HepG2 (cell line): ENCODE measurements around the gene RHOT2. TPM values are rescaled to one million over a fixed set of nuclear protein-coding genes. Genes with fewer than 3 reads are reported as not detected.

Source experiments
- CAMTA2 ChIP-seq: sonication (generic); formaldehyde crosslinking; IDR thresholded peaks from 2 replicates; pipeline ENCODE4 v1.4.0; 2020; ENCODE audit warnings: mild to moderate bottlenecking, missing genetic modification reagents, borderline replicate concordance
- JARID2 ChIP-seq: sonication (generic); formaldehyde crosslinking; IDR thresholded peaks from 2 replicates; pipeline ENCODE4 v1.8.1; 2023; ENCODE audit warnings: missing genetic modification reagents, inconsistent platforms; ENCODE audit not compliant: insufficient replicate concordance
- KLF12 ChIP-seq: sonication (generic); formaldehyde crosslinking; IDR thresholded peaks from 2 replicates; pipeline ENCODE4 v1.4.0; 2020; ENCODE audit warnings: missing genetic modification reagents, borderline replicate concordance
- MXI1 ChIP-seq: IDR thresholded peaks from 3 replicates; pipeline ENCODE4 v1.6.1; 2012; ENCODE audit warnings: low read depth, low read length, inconsistent platforms, borderline replicate concordance
- RCOR2 ChIP-seq: IDR thresholded peaks from 2 replicates; pipeline ENCODE4 v1.6.1; 2016; ENCODE audit warnings: missing biosample characterization, missing genetic modification reagents
- RXRA ChIP-seq: sonication (generic); formaldehyde crosslinking; IDR thresholded peaks from 2 replicates; pipeline ENCODE4 v1.5.1; 2020; ENCODE audit warnings: missing genetic modification reagents
- ZNF543 ChIP-seq: sonication (generic); formaldehyde crosslinking; IDR thresholded peaks from 2 replicates; pipeline ENCODE4 v1.4.0; 2020; ENCODE audit warnings: mild to moderate bottlenecking, missing genetic modification reagents
- ZNF614 ChIP-seq: IDR thresholded peaks from 2 replicates; pipeline ENCODE4 v1.6.1; 2018; ENCODE audit warnings: missing biosample characterization, missing genetic modification reagents, inconsistent platforms, borderline replicate concordance
- ZNF619 ChIP-seq: sonication (generic); formaldehyde crosslinking; IDR thresholded peaks from 2 replicates; pipeline ENCODE4 v1.4.0; 2020; ENCODE audit warnings: mild to moderate bottlenecking, missing genetic modification reagents
- ZNF879 ChIP-seq: sonication (generic); formaldehyde crosslinking; IDR thresholded peaks from 2 replicates; pipeline ENCODE4 v1.8.1; 2023; ENCODE audit warnings: missing genetic modification reagents
- polyA plus RNA-seq, 8 experiments: library from polyadenylated mRNA; depleted of rRNA in 3 of 8; stranded (reverse) in 7 of 8; unstranded in 1 of 8; fragments of >200 nt; fragmentation: Illumina TruSeq in 4 of 8; extraction: Trizol in 4 of 8; gene quantifications; 2 replicates each; pipeline versions ENCODE4 v1.2.1 to v1.2.3, GENCODE V29; 2011 to 2016; ENCODE audit warnings: low read depth in 4 of 8, missing spikeins in 1 of 8, mixed read lengths in 1 of 8; ENCODE audit not compliant: insufficient read depth in 1 of 8
- total RNA-seq, 5 experiments: library from RNA; depleted of rRNA; stranded (reverse); fragments of >200 nt; fragmentation: Illumina TruSeq; extraction: Trizol; gene quantifications; 2 replicates each; pipeline ENCODE4 v1.2.3, GENCODE V29; 2016; ENCODE audit warnings: low read depth in 1 of 5
- TF ChIP-seq, protein P1 (sequence below): sonication (generic); formaldehyde crosslinking; IDR thresholded peaks from 2 replicates; pipeline ENCODE4 v1.5.0; 2020; ENCODE audit warnings: mild to moderate bottlenecking, missing genetic modification reagents, borderline replicate concordance
- TF ChIP-seq, protein P2 (sequence below): sonication (generic); formaldehyde crosslinking; IDR thresholded peaks from 2 replicates; pipeline ENCODE4 v1.5.0; 2020; ENCODE audit warnings: missing genetic modification reagents
- TF ChIP-seq, protein P3 (sequence below): sonication (generic); formaldehyde crosslinking; IDR thresholded peaks from 2 replicates; pipeline ENCODE4 v1.4.0; 2020; ENCODE audit warnings: missing genetic modification reagents
- TF ChIP-seq, protein P4 (sequence below): sonication (generic); formaldehyde crosslinking; IDR thresholded peaks from 2 replicates; pipeline ENCODE4 v1.4.0; 2020; ENCODE audit warnings: mild to moderate bottlenecking, missing genetic modification reagents
- TF ChIP-seq, protein P5 (sequence below): sonication (generic); formaldehyde crosslinking; IDR thresholded peaks from 2 replicates; pipeline ENCODE4 v1.5.1; 2020; ENCODE audit warnings: missing genetic modification reagents, mild to moderate bottlenecking, borderline replicate concordance

RHOT2 gene
- total and polyA plus RNA-seq, 2 of the 13 experiments (the other 11 are each of a cell fraction or from before 2014, with no cell fraction given) = 63.6 to 76.9 TPM

DNA sequence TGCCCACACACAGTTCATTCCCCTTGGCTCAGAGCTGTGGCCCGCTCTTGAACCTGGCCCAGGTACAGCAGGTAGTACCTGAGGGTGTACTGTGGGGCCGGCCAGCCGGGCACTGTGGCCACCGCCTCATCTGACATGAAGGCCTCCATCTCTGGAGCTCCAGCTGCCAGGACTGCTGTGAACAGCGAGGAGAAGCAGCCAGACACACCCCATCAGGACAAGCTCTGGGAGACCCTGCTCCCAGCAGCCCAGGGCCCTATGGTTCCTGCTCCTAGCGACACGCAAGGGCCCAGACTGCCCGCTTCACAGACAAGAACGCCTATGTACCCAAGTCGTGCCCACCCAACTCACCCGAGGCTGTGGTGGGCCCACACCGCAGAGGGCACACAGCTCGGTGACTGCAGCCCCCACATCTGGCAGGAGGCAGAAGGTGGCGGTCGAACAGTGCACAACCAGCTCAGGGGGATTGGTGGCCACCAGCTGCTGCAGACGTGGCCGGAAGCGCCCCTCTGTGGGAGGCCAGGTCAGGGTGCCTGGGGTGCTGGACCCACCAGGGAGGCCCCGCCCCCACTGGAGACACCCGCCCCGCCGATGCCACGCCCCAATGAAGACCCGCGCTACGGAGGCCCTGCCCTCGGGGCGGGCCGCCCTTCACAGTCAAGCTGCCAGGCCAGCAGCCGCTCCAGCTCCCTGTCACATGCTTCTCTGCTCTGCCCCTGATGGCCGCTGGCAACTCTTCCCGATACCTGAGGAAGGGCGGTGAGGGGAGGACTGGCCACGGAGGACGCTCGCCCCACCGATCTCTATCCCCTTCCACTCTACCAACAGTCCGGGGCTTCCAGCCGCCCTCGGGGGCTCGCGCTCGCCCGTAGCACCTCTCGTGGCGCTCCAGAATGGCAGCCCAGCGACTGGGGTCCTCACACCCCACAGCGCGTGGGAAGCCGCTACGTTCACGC lies 11.2 kb downstream of the RHOT2 start (continued):
- TF ChIP-seq, protein P1, sequence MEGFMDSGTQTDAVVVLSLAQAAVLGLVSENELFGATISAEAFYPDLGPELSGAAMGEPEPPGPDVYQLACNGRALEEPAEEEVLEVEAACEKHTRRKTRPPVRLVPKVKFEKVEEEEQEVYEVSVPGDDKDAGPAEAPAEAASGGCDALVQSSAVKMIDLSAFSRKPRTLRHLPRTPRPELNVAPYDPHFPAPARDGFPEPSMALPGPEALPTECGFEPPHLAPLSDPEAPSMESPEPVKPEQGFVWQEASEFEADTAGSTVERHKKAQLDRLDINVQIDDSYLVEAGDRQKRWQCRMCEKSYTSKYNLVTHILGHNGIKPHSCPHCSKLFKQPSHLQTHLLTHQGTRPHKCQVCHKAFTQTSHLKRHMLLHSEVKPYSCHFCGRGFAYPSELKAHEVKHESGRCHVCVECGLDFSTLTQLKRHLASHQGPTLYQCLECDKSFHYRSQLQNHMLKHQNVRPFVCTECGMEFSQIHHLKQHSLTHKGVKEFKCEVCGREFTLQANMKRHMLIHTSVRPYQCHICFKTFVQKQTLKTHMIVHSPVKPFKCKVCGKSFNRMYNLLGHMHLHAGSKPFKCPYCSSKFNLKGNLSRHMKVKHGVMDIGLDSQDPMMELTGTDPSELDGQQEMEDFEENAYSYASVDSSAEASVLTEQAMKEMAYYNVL (CRISPR knock-in tag) = no peak
- peak; percentile 31; the same call in 1 of the 2 replicates for TF ChIP-seq ZNF543
- TF ChIP-seq, protein P2, sequence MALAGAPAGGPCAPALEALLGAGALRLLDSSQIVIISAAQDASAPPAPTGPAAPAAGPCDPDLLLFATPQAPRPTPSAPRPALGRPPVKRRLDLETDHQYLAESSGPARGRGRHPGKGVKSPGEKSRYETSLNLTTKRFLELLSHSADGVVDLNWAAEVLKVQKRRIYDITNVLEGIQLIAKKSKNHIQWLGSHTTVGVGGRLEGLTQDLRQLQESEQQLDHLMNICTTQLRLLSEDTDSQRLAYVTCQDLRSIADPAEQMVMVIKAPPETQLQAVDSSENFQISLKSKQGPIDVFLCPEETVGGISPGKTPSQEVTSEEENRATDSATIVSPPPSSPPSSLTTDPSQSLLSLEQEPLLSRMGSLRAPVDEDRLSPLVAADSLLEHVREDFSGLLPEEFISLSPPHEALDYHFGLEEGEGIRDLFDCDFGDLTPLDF = no peak
- TF ChIP-seq, protein P3, sequence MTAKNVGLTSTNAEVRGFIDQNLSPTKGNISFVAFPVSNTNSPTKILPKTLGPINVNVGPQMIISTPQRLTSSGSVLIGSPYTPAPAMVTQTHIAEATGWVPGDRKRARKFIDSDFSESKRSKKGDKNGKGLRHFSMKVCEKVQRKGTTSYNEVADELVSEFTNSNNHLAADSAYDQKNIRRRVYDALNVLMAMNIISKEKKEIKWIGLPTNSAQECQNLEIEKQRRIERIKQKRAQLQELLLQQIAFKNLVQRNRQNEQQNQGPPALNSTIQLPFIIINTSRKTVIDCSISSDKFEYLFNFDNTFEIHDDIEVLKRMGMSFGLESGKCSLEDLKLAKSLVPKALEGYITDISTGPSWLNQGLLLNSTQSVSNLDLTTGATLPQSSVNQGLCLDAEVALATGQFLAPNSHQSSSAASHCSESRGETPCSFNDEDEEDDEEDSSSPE (CRISPR knock-in tag) = no peak; the same call in 1 of the 2 replicates
- no peak for TF ChIP-seq ZNF879 (CRISPR knock-in tag)
- TF ChIP-seq RXRA (CRISPR knock-in tag) = peak; percentile 52; the same call in 1 of the 2 replicates
- peak; percentile 60; the same call in 1 of the 3 replicates for TF ChIP-seq MXI1
- TF ChIP-seq CAMTA2 (CRISPR knock-in tag) = no peak
- 0 out of 2 replicates have a peak, but pooled peaks have one; percentile 28 for TF ChIP-seq ZNF619 (CRISPR knock-in tag)
- TF ChIP-seq JARID2 (CRISPR knock-in tag) = peak; percentile 42
- TF ChIP-seq, protein P4, sequence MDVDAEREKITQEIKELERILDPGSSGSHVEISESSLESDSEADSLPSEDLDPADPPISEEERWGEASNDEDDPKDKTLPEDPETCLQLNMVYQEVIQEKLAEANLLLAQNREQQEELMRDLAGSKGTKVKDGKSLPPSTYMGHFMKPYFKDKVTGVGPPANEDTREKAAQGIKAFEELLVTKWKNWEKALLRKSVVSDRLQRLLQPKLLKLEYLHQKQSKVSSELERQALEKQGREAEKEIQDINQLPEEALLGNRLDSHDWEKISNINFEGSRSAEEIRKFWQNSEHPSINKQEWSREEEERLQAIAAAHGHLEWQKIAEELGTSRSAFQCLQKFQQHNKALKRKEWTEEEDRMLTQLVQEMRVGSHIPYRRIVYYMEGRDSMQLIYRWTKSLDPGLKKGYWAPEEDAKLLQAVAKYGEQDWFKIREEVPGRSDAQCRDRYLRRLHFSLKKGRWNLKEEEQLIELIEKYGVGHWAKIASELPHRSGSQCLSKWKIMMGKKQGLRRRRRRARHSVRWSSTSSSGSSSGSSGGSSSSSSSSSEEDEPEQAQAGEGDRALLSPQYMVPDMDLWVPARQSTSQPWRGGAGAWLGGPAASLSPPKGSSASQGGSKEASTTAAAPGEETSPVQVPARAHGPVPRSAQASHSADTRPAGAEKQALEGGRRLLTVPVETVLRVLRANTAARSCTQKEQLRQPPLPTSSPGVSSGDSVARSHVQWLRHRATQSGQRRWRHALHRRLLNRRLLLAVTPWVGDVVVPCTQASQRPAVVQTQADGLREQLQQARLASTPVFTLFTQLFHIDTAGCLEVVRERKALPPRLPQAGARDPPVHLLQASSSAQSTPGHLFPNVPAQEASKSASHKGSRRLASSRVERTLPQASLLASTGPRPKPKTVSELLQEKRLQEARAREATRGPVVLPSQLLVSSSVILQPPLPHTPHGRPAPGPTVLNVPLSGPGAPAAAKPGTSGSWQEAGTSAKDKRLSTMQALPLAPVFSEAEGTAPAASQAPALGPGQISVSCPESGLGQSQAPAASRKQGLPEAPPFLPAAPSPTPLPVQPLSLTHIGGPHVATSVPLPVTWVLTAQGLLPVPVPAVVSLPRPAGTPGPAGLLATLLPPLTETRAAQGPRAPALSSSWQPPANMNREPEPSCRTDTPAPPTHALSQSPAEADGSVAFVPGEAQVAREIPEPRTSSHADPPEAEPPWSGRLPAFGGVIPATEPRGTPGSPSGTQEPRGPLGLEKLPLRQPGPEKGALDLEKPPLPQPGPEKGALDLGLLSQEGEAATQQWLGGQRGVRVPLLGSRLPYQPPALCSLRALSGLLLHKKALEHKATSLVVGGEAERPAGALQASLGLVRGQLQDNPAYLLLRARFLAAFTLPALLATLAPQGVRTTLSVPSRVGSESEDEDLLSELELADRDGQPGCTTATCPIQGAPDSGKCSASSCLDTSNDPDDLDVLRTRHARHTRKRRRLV (CRISPR knock-in tag) = 0 out of 2 replicates have a peak, but pooled peaks have one; percentile 6
- TF ChIP-seq KLF12 = no peak
- TF ChIP-seq, protein P5, sequence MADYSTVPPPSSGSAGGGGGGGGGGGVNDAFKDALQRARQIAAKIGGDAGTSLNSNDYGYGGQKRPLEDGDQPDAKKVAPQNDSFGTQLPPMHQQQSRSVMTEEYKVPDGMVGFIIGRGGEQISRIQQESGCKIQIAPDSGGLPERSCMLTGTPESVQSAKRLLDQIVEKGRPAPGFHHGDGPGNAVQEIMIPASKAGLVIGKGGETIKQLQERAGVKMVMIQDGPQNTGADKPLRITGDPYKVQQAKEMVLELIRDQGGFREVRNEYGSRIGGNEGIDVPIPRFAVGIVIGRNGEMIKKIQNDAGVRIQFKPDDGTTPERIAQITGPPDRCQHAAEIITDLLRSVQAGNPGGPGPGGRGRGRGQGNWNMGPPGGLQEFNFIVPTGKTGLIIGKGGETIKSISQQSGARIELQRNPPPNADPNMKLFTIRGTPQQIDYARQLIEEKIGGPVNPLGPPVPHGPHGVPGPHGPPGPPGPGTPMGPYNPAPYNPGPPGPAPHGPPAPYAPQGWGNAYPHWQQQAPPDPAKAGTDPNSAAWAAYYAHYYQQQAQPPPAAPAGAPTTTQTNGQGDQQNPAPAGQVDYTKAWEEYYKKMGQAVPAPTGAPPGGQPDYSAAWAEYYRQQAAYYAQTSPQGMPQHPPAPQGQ (CRISPR knock-in tag) = no peak
- TF ChIP-seq ZNF614 (CRISPR knock-in tag) = peak; percentile 35; the same call in 1 of the 2 replicates
- TF ChIP-seq RCOR2 = no peak
